Fibroblast of skin of abdomen (primary cell): ENCODE data around the gene CAST.
"Not testable (repeated sequence)": the region's sequence is repeated elsewhere in the genome, so short reads cannot be mapped to it uniquely, and the experiment has no call there.

ENCODE experiments used
- DNase-seq: peaks from one replicate; pipeline ENCODE4 v3.0.0-alpha.2; 2013

Gene CAST

DNA sequence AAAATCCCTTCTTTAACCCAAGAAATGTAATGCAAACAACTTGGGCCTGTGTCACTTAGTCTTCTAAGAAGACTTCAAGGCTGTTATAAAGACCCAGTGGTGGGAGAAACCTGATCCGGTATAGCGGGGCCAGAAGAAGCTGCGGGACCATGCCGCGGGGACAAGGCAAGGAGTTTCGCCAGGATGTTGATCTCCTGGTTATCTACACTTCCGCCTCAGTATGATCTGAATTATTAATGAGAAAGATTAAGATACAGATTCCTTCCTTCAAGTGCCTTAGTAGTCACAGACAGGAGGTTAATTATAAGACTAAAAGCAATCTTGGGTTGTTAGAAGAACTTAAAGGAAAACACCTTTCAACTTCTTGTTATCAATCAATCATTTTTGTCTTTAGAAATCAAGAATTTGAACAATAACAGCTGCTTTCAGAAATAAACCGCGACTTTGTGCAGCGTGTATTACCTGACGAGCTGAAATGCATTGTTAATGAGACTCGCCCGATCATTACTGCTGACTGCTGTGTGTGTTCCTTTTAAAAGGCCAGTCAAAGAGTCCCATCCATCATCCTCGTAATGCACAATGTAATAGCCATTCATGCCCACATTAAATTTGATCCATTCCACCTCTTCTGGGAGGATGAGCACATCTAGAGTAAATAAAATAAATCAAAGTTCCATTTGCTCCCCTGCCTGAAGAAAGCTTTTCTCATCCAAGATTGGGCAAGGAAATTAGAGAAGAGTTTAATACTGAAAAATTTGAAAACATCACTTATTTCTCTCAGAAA lies 123.3 kb downstream of the CAST start:
- no peak for DNase-seq

GRCh38 chr5:96788112-96788749 lies 126.1 kb downstream of the CAST start:
- DNase-seq, result no peak

DNA sequence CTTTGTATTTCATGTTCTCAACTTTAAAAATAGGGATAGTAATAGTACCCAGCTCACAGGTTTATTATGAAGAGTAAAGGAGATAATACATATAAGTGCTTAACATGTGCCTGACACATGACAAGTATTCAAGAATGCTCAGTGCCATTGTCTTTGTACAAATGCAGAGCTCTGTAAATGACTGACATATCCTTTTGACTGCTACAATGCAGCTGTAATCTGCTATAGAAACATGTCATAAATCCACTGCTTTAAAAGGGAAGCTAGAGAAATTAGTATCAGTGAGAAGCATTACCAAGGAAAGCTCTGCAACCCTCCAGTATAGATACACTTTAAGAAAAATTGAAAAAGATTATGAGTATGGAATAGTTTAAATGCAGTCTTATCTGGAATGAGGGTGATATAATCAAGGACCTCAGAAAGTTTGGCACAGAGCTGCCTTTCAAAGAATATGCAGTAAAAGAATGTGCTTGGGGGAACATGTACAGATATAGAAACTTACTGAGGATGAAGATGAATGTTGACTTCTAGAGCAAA lies 127.7 kb downstream of the CAST start:
- DNase-seq, result no peak

GRCh38 chr5:96790961-96791504 lies 128.9 kb downstream of the CAST start:
- DNase-seq, result peak; percentile 54

DNA sequence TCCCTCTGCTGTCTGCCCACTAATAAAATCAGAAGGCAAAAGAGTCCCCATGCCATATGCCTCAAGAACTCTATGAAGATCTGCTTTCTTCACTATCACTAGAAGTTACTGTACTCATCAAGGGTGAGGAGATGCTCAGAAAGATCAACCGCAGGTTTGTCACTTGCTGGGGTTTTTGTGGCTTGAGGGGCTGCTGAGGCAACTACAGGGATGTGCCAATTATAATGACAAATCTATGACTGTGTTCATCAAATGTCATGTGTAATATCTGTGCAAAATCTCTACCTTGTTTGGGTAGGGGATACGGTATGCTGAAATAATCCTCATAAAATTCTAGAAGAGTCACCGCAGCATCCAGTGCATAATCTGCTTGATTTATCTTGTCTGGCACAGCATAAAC lies 132.6 kb downstream of the CAST start:
- DNase-seq, result no peak

DNA sequence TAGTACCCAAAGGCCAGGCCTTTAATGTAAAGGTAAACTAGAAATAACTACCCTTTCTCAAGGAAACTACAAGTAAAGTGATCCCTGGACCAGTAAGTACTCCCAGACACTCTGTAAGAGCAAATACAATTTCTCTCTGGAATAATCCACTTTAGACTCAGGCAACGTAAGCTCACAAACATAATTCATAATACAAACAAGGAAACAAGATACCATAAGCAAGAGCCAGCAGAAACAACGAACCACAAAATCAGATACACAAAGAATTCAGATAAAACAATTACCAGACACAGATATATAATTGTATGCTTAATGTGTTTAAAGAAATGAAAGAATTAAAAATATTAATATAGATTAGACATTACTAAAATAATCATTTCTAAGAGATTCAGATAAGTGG lies 133.4 kb downstream of the CAST start:
- DNase-seq, result no peak

- no peak for DNase-seq
Measured at GRCh38 chr5:96796434-96796833, 134.3 kb downstream of the CAST start.

DNA sequence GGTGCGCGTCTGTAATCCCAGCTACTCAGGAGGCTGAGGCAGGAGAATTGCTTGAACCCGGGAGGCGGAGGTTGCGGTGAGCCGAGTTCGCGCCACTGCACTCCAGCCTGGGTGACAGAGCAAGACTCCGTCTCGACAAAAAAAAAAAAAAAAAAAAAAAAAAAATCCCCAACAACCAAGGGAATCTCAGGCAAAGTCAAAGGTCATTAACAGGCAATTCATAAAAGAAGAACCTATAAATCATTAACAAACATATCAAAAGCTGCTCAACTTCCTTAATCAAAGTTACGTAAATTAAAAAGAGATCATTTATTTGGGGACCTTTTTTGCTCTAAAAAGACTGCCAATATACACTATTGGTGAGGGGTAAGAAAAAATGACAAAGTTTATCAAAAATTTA lies 139.5 kb downstream of the CAST start:
- DNase-seq, result not testable (repeated sequence)

DNA sequence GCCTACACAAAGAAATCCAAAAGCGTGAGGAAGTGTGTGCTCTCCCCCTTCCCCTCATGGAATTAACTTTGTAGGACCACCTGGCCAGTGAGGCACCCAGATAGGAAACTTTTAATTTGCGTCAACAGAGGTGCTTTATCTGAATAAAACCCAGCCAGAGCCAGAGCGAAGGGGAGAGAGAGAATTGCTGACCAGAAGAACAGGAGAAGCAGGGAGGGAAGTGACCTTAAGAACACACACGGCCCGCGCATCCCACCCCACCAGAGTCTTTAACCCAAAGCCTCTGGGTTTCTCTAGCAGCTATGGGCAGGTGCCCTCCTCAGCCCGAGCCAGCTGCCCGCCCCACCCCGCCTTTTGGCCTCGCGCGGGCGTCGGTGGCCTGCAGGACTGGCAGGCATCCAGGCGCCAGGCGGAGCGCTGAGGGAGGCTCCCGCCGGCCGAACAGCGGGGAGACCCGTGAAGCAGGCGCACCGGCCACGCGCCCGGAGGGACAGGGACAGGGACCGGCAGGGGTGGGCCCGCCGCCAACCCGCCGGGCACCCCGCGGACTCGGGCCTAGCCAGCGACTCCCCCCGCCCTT lies 145.0 kb downstream of the CAST start:
- DNase-seq, result peak; percentile 68

DNA sequence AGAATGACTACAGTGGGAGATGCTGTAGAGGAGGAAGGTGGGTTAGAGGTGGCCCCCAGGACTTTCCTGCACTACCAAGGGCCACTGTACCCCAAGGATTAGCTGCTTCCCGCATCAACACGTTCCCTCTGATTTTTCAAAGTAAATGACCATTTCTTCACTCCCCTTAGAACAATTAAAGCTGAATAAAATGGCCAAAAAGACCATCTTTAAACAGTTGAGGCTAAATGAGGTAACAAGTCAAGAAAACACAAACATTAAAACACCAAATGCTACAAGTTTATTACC lies 146.3 kb downstream of the CAST start:
- DNase-seq, result no peak

DNA sequence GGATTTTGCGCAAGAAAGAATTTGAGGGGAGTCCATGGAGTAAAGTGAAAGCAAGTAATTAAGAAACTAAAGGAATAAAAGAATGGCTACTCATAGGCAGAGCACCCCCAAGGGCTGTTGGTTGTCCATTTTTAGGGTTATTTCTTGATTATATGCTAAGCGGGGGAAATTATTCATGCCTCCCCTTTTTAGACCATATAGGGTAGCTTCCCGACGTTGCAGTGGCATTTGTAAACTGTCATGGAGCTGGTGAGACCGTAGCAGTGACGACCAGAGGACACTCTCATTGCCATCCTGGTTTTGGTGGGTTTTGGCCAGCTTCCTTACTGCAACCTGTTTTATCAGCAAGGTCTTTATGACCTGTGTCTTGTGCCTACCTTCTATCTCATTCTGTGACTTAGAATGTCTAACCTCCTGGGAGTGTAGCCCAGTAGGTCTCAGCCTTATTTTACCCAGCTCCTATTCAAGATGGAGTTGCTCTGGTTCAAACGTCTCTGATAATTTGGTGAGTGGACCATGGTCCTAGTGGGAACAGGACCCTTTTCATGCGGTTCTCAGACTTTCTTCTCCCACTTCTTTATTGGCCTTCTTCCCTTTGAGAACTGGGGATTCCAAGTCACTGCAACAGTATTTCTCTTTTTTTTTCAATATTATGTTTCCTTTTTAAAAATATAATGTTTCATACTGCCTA lies 146.8 kb downstream of the CAST start:
- no peak for DNase-seq

- DNase-seq, result no peak
Measured at GRCh38 chr5:96809921-96810320, 147.7 kb downstream of the CAST start.

- DNase-seq, result no peak
Measured at GRCh38 chr5:96812851-96813250, 150.7 kb downstream of the CAST start.

- no peak for DNase-seq
Measured at GRCh38 chr5:96814041-96814440, 151.9 kb downstream of the CAST start.

- no peak for DNase-seq
Measured at GRCh38 chr5:96816411-96816939, 154.3 kb downstream of the CAST start.

DNA sequence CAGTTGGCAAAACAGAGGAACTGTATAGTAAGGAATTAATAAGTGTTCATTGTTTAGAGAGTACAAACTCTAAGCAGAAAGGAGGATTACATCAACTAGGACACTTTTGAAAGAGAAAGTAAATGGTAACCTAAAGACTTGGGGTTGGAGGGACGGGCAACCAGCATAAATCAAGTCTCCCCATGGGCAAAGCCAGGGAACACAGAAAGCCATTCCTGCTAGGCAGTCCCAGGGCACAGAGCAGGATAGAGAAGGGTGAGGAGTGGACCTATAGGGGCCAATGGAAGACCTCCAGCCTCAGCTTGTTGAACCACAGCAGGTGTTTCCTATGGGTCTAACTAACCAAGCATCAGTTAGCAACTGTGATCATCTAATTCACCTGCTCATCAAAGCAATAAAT lies 154.8 kb downstream of the CAST start:
- DNase-seq, result no peak

- DNase-seq, result no peak
Measured at GRCh38 chr5:96817506-96817905, 155.3 kb downstream of the CAST start.

DNA sequence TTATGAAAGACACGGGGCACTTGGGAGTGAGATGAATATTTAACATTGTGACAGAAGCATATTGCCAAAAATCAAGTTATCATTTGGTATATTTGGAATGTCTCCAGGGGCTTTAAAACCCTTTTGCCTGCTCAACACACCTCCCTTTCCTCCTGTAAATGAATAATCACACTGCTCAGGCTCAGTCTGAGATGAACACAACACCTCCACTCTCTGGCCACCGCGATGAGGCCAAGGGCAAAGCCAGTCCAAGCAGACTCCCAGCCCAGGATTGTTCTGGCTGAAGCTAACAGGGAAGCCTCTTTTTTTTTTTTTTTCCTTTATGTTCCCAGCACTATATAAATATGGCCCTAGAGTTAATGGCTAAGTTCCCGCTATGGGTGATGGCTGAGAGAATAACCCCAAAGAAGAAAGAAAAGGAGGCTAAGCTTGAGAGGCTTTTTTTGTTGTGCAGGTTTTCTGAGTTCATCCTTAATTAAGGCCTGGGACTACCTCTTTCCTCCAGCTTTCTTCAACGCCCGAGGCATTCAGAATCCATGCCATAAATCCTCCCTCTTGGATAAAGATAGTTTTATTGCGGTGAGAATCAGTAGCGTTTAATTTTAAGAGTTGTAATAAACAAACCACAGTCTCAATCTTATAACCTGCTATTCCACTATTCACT lies 156.1 kb downstream of the CAST start:
- DNase-seq, result no peak

- DNase-seq, result no peak
Measured at GRCh38 chr5:96819806-96820205, 157.6 kb downstream of the CAST start.

DNA sequence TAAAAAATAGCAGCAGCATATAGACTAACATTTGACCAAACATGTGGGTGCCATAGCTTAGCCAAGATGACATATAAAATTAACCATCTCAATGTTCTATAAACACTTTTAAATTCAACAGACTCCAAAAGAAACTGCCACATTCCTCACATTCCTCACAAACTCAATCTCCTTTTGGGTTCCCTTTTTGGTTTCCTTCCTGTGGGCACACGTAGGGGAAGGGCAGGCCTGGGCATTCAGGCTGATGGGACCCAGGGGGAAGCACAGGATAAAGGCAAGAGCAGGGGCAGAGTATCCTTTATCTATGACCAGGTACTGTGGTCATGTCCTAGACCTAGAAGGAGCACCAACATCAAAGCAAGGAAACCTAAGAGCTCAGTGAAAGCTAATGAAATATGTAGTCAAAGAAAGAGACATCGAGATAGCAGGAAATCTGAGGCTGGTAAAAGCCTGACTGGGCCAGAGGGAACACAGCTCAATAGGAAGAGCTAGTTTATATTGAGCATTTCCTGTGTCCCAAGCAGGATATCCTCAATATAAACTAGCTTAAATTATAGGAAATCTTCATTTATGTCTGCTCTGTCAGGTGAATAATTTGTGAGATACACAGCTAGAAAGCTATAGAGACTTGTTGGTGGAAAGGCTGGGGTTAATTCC lies 159.2 kb downstream of the CAST start:
- DNase-seq, result no peak

- DNase-seq, result no peak
Measured at GRCh38 chr5:96822686-96823459, 160.7 kb downstream of the CAST start.
